GM12864 (cell line): ENCODE data around the gene C1orf210.
A peak's percentile ranks its signal among the peaks of the same experiment; 100 is the strongest.

Source experiments
- DNase-seq: peaks from one replicate; pipeline ENCODE4 v3.0.0-alpha.2; 2011; ENCODE audit warnings: low read depth
- H3K4me3 ChIP-seq: 2 replicates; pipeline ENCODE4 v1.5.1; 2011; ENCODE audit warnings: mild to moderate bottlenecking, low read depth, low read length, control low read depth
- TF ChIP-seq, protein P1 (sequence below): IDR thresholded peaks from 2 replicates; pipeline ENCODE4 v1.5.1; 2011; ENCODE audit warnings: low read depth, mild to moderate bottlenecking, moderate library complexity, low read length, control low read depth, inconsistent platforms; ENCODE audit errors: missing control alignments

Gene C1orf210

DNA sequence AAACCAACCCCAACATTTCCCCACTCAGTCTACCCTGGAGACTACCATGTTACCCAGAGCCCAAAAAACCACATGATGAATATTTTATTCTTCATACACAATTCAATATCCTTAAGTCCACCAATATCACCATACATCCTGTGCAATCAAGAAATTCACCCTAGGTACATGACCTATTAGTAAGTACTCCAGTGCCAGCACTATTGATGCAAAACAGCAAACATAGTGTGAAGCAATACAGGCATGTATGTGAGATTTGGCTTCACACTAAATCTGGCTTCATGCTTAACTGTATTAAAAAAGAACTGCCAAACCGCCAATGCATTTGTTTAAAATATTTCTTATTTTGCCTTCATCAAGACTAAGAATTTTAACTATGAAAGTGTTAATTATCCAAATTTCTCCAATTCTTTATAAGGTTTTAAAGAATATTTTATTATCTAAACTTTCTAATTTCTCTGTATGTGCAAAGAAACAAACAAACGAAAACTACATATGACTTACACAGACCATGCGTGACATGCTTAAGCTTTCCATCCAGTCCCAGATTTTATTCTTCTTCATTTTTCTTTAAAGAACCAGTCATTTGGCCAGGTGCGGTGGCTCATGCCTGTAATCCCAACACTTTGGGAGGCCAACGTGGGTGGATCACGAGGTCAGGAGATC is 38.0 kb downstream of the C1orf210 start:
- no peak for DNase-seq
- no peak overlapping the region for H3K4me3 ChIP-seq
- TF ChIP-seq, protein P1, sequence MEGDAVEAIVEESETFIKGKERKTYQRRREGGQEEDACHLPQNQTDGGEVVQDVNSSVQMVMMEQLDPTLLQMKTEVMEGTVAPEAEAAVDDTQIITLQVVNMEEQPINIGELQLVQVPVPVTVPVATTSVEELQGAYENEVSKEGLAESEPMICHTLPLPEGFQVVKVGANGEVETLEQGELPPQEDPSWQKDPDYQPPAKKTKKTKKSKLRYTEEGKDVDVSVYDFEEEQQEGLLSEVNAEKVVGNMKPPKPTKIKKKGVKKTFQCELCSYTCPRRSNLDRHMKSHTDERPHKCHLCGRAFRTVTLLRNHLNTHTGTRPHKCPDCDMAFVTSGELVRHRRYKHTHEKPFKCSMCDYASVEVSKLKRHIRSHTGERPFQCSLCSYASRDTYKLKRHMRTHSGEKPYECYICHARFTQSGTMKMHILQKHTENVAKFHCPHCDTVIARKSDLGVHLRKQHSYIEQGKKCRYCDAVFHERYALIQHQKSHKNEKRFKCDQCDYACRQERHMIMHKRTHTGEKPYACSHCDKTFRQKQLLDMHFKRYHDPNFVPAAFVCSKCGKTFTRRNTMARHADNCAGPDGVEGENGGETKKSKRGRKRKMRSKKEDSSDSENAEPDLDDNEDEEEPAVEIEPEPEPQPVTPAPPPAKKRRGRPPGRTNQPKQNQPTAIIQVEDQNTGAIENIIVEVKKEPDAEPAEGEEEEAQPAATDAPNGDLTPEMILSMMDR: no peak

DNA sequence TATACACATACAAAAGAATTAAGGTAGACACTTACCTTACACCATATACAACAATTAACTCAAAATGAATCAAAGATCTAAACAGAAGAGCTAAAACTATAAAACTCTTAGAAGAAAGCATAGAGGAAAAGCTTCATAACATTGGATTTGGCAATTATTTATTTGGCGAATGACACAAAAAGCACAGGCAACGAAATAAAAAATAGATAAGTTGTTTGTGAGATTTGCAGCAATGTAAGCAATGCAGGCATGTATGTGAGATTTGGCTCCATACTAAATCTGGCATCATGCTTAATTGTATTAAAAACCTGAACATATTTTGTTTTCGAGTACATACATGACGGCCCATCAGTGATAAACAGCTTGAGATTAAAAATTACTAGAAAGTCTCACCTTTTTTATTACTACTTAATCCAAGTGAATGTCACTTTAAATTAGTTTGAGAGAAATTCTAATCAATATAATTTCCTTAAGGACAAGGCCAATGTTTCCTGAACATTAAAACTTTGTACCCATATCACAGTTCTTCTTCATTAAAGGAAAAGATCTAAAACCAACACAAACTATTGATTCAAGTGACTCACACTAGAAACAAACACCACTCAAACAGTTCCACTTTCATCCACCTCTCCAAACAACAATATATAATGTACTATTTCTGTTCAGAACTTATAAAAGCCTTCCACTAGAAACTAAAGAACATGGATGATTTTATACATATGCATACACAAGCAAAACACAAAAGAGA is 38.7 kb downstream of the C1orf210 start:
- DNase-seq: no peak
- no peak overlapping the region for H3K4me3 ChIP-seq
- TF ChIP-seq, protein P1: no peak

DNA sequence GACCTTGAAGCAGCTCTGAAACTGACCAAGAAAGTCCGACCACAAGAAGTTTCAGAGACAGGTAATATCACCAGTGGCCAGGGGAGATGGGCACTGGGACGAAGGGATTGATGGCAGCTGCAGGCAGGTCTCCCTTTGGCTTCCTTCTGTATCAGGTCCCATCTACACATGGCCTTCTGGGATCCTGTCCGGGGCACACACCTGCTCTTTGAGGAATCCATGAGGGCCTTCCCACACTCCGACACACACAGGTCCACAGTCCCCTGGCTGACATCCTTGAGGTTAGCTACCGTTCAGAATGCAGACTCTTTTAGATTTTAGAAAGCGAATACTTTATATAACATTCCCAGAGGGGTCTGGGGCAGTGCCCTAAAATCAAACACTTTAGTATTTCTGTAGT is 42.1 kb downstream of the C1orf210 start:
- no peak for DNase-seq
- TF ChIP-seq, protein P1: no peak
- no peak overlapping the region for H3K4me3 ChIP-seq

DNA sequence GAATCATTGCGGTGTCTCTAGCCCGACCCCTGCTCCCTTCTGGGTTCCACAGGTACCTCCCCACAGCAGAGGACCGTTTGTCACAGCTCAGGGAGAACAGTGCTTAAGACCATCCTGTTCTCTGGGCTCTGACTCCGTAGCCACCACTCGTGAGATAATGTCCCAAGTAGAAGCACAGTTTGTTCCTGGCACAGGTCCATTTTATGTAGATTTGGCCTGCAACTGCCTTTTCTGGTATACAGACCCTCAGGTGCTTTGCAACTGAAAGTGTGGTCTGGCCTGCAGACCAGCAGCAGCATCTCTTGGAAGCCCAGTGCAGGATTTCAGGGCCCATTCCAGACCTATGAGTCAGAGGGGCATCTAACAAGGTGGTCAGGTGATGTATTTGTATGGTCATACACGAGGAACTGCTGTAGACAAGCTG is 44.0 kb downstream of the C1orf210 start:
- DNase-seq: no peak
- TF ChIP-seq, protein P1: no peak
- H3K4me3 ChIP-seq: no peak overlapping the region

DNA sequence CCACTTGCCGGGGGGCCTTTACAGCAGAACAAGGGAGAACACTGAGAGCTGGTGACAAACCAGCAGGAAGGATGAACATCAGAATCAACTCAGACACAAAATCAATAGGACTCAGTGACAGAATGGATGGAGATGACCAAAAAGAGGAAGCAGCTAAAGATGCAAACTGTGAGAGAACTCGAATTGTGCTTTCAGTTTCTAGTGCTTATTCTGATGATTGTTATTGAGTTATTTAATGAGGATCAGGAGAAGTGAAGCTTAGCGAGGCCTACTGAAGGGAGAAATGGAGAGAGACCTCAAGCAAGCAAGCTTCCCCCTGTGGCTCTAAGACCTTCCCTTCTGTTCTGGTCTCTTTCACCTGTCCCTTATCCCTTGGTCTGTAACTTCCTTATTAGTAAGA is 45.9 kb downstream of the C1orf210 start:
- H3K4me3 ChIP-seq: no peak overlapping the region
- peak; percentile 70 for DNase-seq

DNA sequence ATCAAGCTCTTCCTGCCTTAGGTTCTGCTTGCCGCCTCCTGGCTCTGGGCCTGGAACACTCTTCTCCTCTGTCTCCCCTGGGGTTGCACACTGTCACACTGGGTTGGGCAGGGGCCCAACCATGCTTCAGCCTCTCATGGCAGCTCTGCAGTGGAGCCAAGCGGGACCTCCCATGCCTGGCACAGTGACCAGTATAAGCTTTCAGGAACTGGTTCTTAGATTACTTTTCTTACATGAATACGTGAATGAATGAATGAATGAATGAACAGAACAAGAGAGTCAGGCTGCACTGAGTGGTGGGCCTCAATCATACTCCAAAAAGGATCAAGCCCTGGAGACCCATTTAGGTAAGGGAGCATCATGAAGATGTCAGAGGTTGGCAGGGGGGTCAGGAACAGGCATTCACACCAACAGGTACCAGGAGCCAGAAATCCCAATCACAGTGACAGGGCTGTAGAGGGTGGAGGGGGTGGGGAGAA is 46.4 kb downstream of the C1orf210 start:
- DNase-seq: no peak
- H3K4me3 ChIP-seq: no peak overlapping the region
- TF ChIP-seq, protein P1: no peak

More for the DNA sequence above, 45.9 kb downstream of the C1orf210 start:
- TF ChIP-seq, protein P1: no peak
